ENCODE measurements around the gene OR6J1. TPM values are rescaled to one million over a fixed set of nuclear protein-coding genes. Genes with fewer than 3 reads are reported as not detected.
"Not testable (repeated sequence)": the region's sequence is repeated elsewhere in the genome, so short reads cannot be mapped to it uniquely, and the experiment has no call there.

OR6J1 gene
- total and polyA plus RNA-seq, 2 donors (not counting 3 experiments of a cell fraction or from before 2014, with no cell fraction given), result not detected

DNA sequence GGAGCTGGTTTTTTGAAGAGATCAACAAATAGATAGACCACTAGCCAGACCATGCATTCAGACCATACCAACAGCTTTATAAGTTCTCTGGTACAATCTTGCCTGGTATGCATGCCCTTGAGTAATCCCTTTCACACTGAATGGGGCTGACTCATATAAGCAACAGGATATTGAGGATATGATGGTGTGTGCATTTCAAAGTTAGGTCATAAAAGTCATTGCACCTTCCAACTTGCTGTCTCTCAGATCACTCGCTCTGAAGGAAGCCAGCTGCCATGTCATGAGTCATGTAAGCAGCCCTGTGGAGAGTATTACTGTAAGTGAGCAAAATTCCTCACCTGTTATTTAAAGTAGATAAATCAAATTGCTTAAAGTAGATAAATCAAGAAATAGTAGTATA lies 45.0 kb upstream of the OR6J1 start:
- no peaks in the 10 kb centered on the region for H3K9me1 ChIP-seq (replicated peaks; ENCODE audit: control insufficient read depth, extremely low read depth, insufficient read depth, low read length)
- peak; percentile 100 for TF ChIP-seq FOS (IDR thresholded peaks at IDR 0.05; ENCODE audit: borderline replicate concordance, insufficient read depth, low read length)
- peak; percentile 91 for TF ChIP-seq POLR2AphosphoS5 (IDR thresholded peaks at IDR 0.05; ENCODE audit: insufficient read depth, low read depth, low read length)
- TF ChIP-seq, protein P1, sequence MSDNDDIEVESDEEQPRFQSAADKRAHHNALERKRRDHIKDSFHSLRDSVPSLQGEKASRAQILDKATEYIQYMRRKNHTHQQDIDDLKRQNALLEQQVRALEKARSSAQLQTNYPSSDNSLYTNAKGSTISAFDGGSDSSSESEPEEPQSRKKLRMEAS (IDR thresholded peaks at IDR 0.05; ENCODE audit: insufficient read depth, insufficient read length), result no peak
- TF ChIP-seq GATA2 (IDR thresholded peaks at IDR 0.05; ENCODE audit: insufficient read depth, insufficient read length, low read depth, low read length), result peak; percentile 90
- TF ChIP-seq EZH2 (IDR thresholded peaks at IDR 0.05; ENCODE audit: borderline replicate concordance, low read depth, low read length, severe bottlenecking), result no peak
- TF ChIP-seq MYC (IDR thresholded peaks at IDR 0.05; ENCODE audit: low read depth, low read length), result no peak
- TF ChIP-seq, protein P2, sequence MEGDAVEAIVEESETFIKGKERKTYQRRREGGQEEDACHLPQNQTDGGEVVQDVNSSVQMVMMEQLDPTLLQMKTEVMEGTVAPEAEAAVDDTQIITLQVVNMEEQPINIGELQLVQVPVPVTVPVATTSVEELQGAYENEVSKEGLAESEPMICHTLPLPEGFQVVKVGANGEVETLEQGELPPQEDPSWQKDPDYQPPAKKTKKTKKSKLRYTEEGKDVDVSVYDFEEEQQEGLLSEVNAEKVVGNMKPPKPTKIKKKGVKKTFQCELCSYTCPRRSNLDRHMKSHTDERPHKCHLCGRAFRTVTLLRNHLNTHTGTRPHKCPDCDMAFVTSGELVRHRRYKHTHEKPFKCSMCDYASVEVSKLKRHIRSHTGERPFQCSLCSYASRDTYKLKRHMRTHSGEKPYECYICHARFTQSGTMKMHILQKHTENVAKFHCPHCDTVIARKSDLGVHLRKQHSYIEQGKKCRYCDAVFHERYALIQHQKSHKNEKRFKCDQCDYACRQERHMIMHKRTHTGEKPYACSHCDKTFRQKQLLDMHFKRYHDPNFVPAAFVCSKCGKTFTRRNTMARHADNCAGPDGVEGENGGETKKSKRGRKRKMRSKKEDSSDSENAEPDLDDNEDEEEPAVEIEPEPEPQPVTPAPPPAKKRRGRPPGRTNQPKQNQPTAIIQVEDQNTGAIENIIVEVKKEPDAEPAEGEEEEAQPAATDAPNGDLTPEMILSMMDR (IDR thresholded peaks at IDR 0.05; ENCODE audit: extremely low read depth in 1 of 2, insufficient read depth in 1 of 2, low read depth in 1 of 2, low read length in 2 of 2), result no peak
- peak; percentile 40 for TF ChIP-seq POLR2A (IDR thresholded peaks at IDR 0.05; ENCODE audit: low read depth, low read length)
- peak; percentile 99 for TF ChIP-seq JUN (IDR thresholded peaks at IDR 0.05; ENCODE audit: borderline replicate concordance, insufficient read depth, insufficient read length, low read depth)
- no peaks in the 10 kb centered on the region for H3K36me3 ChIP-seq (ENCODE audit: control insufficient read depth in 2 of 2, extremely low read depth in 1 of 2, insufficient read depth in 2 of 2, low read length in 2 of 2)
- no peaks in the 10 kb centered on the region for H3K9me3 ChIP-seq (replicated peaks; ENCODE audit: control insufficient read depth, insufficient read depth, low read length)
- no peak overlapping the region for H3K4me2 ChIP-seq (ENCODE audit: insufficient read depth, low read length)
- ChIA-PET CTCF (interaction anchor here (0.8 to 2.8 kb wide), 8 partner anchors 11 to 134 kb away, joined by 3 to 39 read pairs (median 6); partner anchors contain the start of gene OXA1L), POLR2A (interaction anchor here (0.8 to 1.2 kb wide), 4 partner anchors 11 to 78 kb away, joined by 3 to 4 read pairs (median 4); partner anchors contain the start of gene OXA1L)
- intact Hi-C loops (cut with micrococcal nuclease), result loop anchor here (1.0 kb wide), 2 partner anchors 11 to 75 kb away; no protein-coding TSS in a partner anchor
- H3K27ac ChIP-seq (ENCODE audit: insufficient read depth, low read depth, low read length), result peak overlapping the region; percentile 91
- DNase-seq (ENCODE audit: low read depth, low spot score) (peak; percentile 96), FAIRE-seq (peak; percentile 92)
- dilution Hi-C loops (cut with MboI; ENCODE audit: extremely low pct_ligation_motif_present, low sequenced_read_pairs), result no loop called here
- H3K9ac ChIP-seq (replicated peaks; ENCODE audit: extremely low read depth, insufficient read depth, low read length), result peak overlapping the region; percentile 32
- H4K20me1 ChIP-seq (replicated peaks; ENCODE audit: control insufficient read depth, extremely low read depth, insufficient read depth, low read length), result no peaks in the 10 kb centered on the region
- peaks cover 32% of the 10 kb centered on the region for H3K4me1 ChIP-seq (ENCODE audit: control insufficient read depth, extremely low read depth, insufficient read depth, low read length)
- no peaks in the 10 kb centered on the region for H3K27me3 ChIP-seq (ENCODE audit: control insufficient read depth in 2 of 2, insufficient read depth in 2 of 2, low read length in 2 of 2)
- no TSS peak for BruUV-seq (replicated peaks)
- no peaks in the 10 kb centered on the region for H3K79me2 ChIP-seq (ENCODE audit: control insufficient read depth, insufficient read depth, low read length)
- H3K4me3 ChIP-seq (replicated peaks in 1 of 3; ENCODE audit: insufficient read depth in 1 of 3, low read depth in 1 of 3, low read length in 3 of 3), result no peak overlapping the region
- no peak overlapping the region for H2AFZ ChIP-seq (ENCODE audit: low read depth, low read length)

DNA sequence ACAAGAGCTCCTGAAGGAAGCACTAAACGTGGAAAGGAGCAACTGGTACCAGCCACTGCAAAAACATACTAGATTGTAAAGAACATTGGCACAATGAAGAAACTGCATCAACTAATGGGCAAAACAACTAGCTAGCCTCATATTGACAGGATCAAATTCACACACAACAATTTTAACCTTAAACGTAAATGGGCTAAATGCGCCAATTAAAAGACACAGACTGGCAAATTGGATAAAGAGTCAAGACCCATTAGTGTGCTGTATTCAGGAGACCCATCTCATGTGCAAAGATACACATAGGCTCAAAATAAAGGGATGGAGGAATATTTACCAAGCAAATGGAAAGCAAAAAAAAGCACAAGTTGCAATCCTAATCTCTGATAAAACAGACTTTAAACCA lies 43.8 kb upstream of the OR6J1 start:
- H2AFZ ChIP-seq (ENCODE audit: low read depth, low read length); POLR2A ChIA-PET; H3K27me3 ChIP-seq (ENCODE audit: control insufficient read depth in 2 of 2, insufficient read depth in 2 of 2, low read length in 2 of 2); H3K9ac ChIP-seq (replicated peaks; ENCODE audit: extremely low read depth, insufficient read depth, low read length); intact Hi-C loops (cut with micrococcal nuclease); BruUV-seq (replicated peaks); H3K36me3 ChIP-seq (ENCODE audit: control insufficient read depth in 2 of 2, extremely low read depth in 1 of 2, insufficient read depth in 2 of 2, low read length in 2 of 2); FAIRE-seq; H3K4me3 ChIP-seq (replicated peaks in 1 of 3; ENCODE audit: insufficient read depth in 1 of 3, low read depth in 1 of 3, low read length in 3 of 3); DNase-seq (ENCODE audit: low read depth, low spot score); H3K9me3 ChIP-seq (replicated peaks; ENCODE audit: control insufficient read depth, insufficient read depth, low read length); dilution Hi-C loops (cut with MboI; ENCODE audit: extremely low pct_ligation_motif_present, low sequenced_read_pairs); H3K79me2 ChIP-seq (ENCODE audit: control insufficient read depth, insufficient read depth, low read length); H4K20me1 ChIP-seq (replicated peaks; ENCODE audit: control insufficient read depth, extremely low read depth, insufficient read depth, low read length); H3K9me1 ChIP-seq (replicated peaks; ENCODE audit: control insufficient read depth, extremely low read depth, insufficient read depth, low read length); H3K4me2 ChIP-seq (ENCODE audit: insufficient read depth, low read length); H3K27ac ChIP-seq (ENCODE audit: insufficient read depth, low read depth, low read length): not testable (repeated sequence)
- peaks cover 32% of the 10 kb centered on the region for H3K4me1 ChIP-seq (ENCODE audit: control insufficient read depth, extremely low read depth, insufficient read depth, low read length)
- CTCF ChIA-PET, result interaction anchor here (0.9 to 2.2 kb wide), 2 partner anchors 30 to 78 kb away, joined by 4 to 8 read pairs; partner anchors contain the start of gene OXA1L
